ENCODE results near the gene RAI14. TPM values are rescaled to one million over a fixed set of nuclear protein-coding genes. Genes with fewer than 3 reads are reported as not detected.

The RAI14 gene
- total RNA-seq, 4 donors from 2014 or later = 26.9 to 40.4 (median 32.1) TPM

DNA sequence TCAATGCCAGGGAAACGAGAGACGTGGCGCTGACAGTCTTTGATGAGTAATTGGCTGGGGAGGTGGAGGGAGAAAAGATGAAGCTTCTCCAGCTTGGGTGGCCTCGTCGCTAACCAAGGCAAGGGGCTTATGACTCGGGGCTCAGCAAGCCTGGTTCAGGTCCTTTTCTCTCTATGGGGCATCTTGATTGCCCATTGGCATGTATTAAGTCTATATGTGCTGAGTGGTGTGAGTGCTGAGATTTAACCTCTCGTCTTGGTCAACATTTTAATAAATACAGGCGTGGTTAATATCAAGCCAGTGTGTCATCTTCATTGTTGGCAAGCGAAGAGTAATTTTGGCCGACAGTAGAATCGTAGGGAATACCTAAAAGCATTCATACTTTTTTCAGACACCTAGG, 85.9 kb downstream of the RAI14 start:
- no peak for TF ChIP-seq POLR2A (IDR thresholded peaks at IDR 0.05)
- TF ChIP-seq, protein P1, sequence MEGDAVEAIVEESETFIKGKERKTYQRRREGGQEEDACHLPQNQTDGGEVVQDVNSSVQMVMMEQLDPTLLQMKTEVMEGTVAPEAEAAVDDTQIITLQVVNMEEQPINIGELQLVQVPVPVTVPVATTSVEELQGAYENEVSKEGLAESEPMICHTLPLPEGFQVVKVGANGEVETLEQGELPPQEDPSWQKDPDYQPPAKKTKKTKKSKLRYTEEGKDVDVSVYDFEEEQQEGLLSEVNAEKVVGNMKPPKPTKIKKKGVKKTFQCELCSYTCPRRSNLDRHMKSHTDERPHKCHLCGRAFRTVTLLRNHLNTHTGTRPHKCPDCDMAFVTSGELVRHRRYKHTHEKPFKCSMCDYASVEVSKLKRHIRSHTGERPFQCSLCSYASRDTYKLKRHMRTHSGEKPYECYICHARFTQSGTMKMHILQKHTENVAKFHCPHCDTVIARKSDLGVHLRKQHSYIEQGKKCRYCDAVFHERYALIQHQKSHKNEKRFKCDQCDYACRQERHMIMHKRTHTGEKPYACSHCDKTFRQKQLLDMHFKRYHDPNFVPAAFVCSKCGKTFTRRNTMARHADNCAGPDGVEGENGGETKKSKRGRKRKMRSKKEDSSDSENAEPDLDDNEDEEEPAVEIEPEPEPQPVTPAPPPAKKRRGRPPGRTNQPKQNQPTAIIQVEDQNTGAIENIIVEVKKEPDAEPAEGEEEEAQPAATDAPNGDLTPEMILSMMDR (IDR thresholded peaks at IDR 0.05) = no peak
- intact Hi-C loops (cut with DNase I; ENCODE audit: low total_unique reads) = no loop called here
- no peak for DNase-seq (ENCODE audit: low spot score in 2 of 2)
- WGBS, 2 donors = 73 to 78% methylated on average over 11 of the region's 11 CpGs
- H3K4me3 ChIP-seq (ENCODE audit: low read depth, poor library complexity, severe bottlenecking) = no peak overlapping the region

DNA sequence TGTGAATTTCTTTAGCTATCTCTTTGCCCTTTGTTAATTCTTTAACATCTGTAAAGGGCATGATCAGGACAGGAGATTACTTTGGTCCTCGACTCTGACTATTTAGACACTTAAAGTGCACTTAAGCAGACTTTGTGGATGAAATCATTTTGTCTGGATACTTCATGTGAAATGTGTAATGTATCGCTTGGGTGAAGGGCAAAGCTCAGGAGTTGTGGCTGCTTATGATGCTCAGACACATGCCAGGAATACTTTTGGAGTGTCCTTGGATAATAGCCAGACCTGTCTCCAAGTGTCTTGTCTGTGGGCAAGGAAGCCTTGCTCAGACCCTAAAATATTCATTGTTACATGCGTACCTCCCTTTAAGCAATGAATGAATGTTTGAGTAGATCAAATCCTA, 87.8 kb downstream of the RAI14 start:
- no peak overlapping the region for H3K4me3 ChIP-seq (ENCODE audit: low read depth, poor library complexity, severe bottlenecking)
- WGBS, 2 donors = 66 to 78% methylated on average over 3 of the region's 3 CpGs
- DNase-seq (ENCODE audit: low spot score in 2 of 2) = no peak
- intact Hi-C loops (cut with DNase I; ENCODE audit: low total_unique reads) = no loop called here
- no peak for TF ChIP-seq POLR2A (IDR thresholded peaks at IDR 0.05)
- TF ChIP-seq, protein P1 (IDR thresholded peaks at IDR 0.05) = no peak

DNA sequence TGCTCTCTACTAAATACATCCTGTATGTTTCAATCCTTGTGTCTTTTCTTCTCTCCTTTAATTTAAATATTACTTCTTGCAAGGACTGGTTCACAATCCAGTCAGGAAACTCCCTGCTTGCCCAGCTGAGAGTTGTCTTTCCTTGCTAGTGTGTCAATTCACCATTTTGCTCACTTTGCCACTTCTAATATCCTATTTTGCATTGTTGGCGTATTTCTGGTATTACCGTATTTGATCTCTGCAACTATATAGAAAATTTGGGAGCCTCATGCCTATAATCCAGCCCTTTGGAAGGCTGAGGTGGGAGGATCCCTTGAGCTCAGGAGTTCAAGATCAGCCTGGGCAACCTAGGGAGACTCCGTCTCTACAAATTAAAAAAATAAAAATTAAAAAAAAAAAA, 92.3 kb downstream of the RAI14 start:
- no peak for TF ChIP-seq POLR2A (IDR thresholded peaks at IDR 0.05)
- TF ChIP-seq, protein P1 (IDR thresholded peaks at IDR 0.05) = no peak
- DNase-seq (ENCODE audit: low spot score in 2 of 2) = no peak
- intact Hi-C loops (cut with DNase I; ENCODE audit: low total_unique reads) = no loop called here
- WGBS, 2 donors = 83 to 94% methylated on average over 3 of the region's 3 CpGs
- H3K4me3 ChIP-seq (ENCODE audit: low read depth, poor library complexity, severe bottlenecking) = no peak overlapping the region

DNA sequence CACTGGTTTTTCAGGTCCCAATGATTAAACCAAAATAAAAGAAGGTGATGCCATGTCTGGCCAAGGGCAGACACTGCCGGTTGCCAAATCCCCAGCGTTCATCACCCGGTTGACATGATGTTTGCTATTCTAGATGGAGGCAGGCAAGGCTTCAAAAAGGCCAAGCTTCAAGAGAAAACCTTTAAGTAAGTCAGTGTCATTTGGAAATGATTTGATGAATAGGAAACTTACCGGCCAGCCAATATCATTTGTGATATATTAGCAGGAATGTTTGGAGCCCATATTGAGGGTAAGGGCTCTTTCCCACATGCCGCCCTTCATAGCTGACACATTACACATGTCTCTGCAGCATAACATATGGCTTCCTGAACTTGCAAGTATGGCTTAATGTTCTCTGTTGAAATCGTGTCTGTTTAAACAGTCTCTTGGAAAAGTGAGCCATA, 93.3 kb downstream of the RAI14 start:
- no peak overlapping the region for H3K4me3 ChIP-seq (ENCODE audit: low read depth, poor library complexity, severe bottlenecking)
- intact Hi-C loops (cut with DNase I; ENCODE audit: low total_unique reads) = no loop called here
- TF ChIP-seq POLR2A (IDR thresholded peaks at IDR 0.05) = no peak
- TF ChIP-seq, protein P1 (IDR thresholded peaks at IDR 0.05) = no peak
- DNase-seq (ENCODE audit: low spot score in 2 of 2) = no peak
- 60 to 75% methylated on average over 6 of the region's 6 CpGs for WGBS, 2 donors

DNA sequence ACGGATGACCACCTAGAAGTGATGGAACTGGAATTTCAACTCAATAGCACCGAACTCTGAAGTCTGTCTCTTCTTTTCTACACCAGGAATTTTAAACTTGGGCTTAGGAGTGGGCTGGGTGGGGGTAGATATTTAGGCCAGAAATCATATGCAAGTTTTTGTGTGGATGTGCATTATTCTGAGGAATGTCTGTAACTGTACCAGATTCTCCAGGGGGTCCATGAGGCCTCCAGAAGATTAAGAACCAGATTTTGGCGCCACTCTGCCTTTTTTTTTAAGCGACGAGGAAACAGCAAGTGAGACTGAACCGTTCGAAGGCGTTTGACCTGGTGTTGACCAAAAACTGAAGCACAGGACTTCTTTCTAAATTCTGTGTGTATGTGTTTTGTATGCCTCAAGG, 94.1 kb downstream of the RAI14 start:
- WGBS, 2 donors = 88 to 89% methylated on average over 8 of the region's 8 CpGs
- TF ChIP-seq, protein P1 (IDR thresholded peaks at IDR 0.05) = no peak
- no peak for TF ChIP-seq POLR2A (IDR thresholded peaks at IDR 0.05)
- no peak overlapping the region for H3K4me3 ChIP-seq (ENCODE audit: low read depth, poor library complexity, severe bottlenecking)
- intact Hi-C loops (cut with DNase I; ENCODE audit: low total_unique reads) = no loop called here
- no peak for DNase-seq (ENCODE audit: low spot score in 2 of 2)

Data from lower leg skin (tissue), 4 donors.